ENCODE measurements around the gene RRP36.

RRP36 gene

GRCh38 chr6:42981836-42982235, 39.6 kb upstream of the RRP36 start:
- Histone ChIP-seq H3K4me3 (ENCODE audit: low read depth, low read length) (no peak overlapping the region), H3K4me1 (ENCODE audit: control insufficient read depth, insufficient read depth, low read length) (no peaks in the 10 kb centered on the region), H3K27ac (ENCODE audit: extremely low read depth, low read depth, low read length) (no peak overlapping the region), H3K36me3 (ENCODE audit: control insufficient read depth in 2 of 2, insufficient read depth in 1 of 2, low read length in 2 of 2) (peaks cover 5 to 8% of the 10 kb centered on the region in 2 experiments; a peak in 2 of 3 replicates), H3K9me3 (ENCODE audit: control insufficient read depth, insufficient read depth, low read depth, low read length) (no peaks in the 10 kb centered on the region)
- CTCF ChIA-PET = no interaction called here
- TF ChIP-seq SALL2 (tag by site-specific recombination; IDR thresholded peaks at IDR 0.05; ENCODE audit: borderline replicate concordance) (no peak), PRDM10 (tag by site-specific recombination; IDR thresholded peaks at IDR 0.05) (peak; percentile 49)
- POLR2A ChIA-PET = interaction anchor here (0.6 kb wide), 1 partner anchor 41 kb away, joined by 4 read pairs; no protein-coding TSS in a partner anchor

GRCh38 chr6:42984001-42984923, 37.2 kb upstream of the RRP36 start, which contains the start of gene PPP2R5D:
Gene PPP2R5D, plus strand, starts transcription at chr6:42984570. Its CDS starts 108 bp downstream, at chr6:42984678.
- no peaks in the 10 kb centered on the region for H3K4me1 ChIP-seq (ENCODE audit: control insufficient read depth, insufficient read depth, low read length)
- H3K27ac ChIP-seq (ENCODE audit: extremely low read depth, low read depth, low read length) = peak within 1 kb of the TSS; percentile 53; the same call in 1 of the 2 replicates
- ChIA-PET CTCF (interaction anchor here (0.6 to 1.5 kb wide), 8 partner anchors 12 to 1279 kb away, joined by 3 to 5 read pairs (median 3); no protein-coding TSS in a partner anchor), POLR2A (interaction anchor here (0.6 to 2.0 kb wide), 42 partner anchors 8 to 1062 kb away, joined by 3 to 56 read pairs (median 5); partner anchors contain the start of genes BICRAL, CNPY3, CUL7 and CUL9)
- peak within 1 kb of the TSS; percentile 83 for H3K4me3 ChIP-seq (ENCODE audit: low read depth, low read length)
- H3K36me3 ChIP-seq (ENCODE audit: control insufficient read depth in 2 of 2, insufficient read depth in 1 of 2, low read length in 2 of 2) = peaks cover 0 to 28% of the 10 kb centered on the region in 2 experiments; a peak in 2 of 3 replicates
- no peaks in the 10 kb centered on the region for H3K9me3 ChIP-seq (ENCODE audit: control insufficient read depth, insufficient read depth, low read depth, low read length)
- TF ChIP-seq RBAK (tag by site-specific recombination; IDR thresholded peaks at IDR 0.05) = no peak
- TF ChIP-seq ZNF501 (tag by site-specific recombination; IDR thresholded peaks at IDR 0.05) = 0 out of 2 replicates have a peak, but pooled peaks have one; percentile 19
- TF ChIP-seq ZNF423 (tag by site-specific recombination; IDR thresholded peaks at IDR 0.05) = no peak
- TF ChIP-seq ZNF76 (tag by site-specific recombination; IDR thresholded peaks at IDR 0.05; ENCODE audit: borderline replicate concordance, low read depth) = no peak
- no peak for TF ChIP-seq ZNF138 (tag by site-specific recombination; IDR thresholded peaks at IDR 0.05; ENCODE audit: borderline replicate concordance)
- no peak for TF ChIP-seq OSR2 (tag by site-specific recombination; IDR thresholded peaks at IDR 0.05)
- TF ChIP-seq ZNF626 (tag by site-specific recombination; IDR thresholded peaks at IDR 0.05) = no peak
- no peak for TF ChIP-seq SALL2 (tag by site-specific recombination; IDR thresholded peaks at IDR 0.05; ENCODE audit: borderline replicate concordance)
- no peak for TF ChIP-seq MEIS1 (CRISPR knock-in tag; IDR thresholded peaks at IDR 0.05; ENCODE audit: borderline replicate concordance)
- TF ChIP-seq ZNF169 (tag by site-specific recombination; IDR thresholded peaks at IDR 0.05) = no peak
- no peak for TF ChIP-seq ZNF239 (tag by site-specific recombination; IDR thresholded peaks at IDR 0.05)
- TF ChIP-seq ZNF132 (tag by site-specific recombination; IDR thresholded peaks at IDR 0.05; ENCODE audit: borderline replicate concordance) = no peak
- no peak for TF ChIP-seq ZNF558 (tag by site-specific recombination; IDR thresholded peaks at IDR 0.05)
- TF ChIP-seq ZNF792 (tag by site-specific recombination; IDR thresholded peaks at IDR 0.05) = no peak
- TF ChIP-seq, protein P1, sequence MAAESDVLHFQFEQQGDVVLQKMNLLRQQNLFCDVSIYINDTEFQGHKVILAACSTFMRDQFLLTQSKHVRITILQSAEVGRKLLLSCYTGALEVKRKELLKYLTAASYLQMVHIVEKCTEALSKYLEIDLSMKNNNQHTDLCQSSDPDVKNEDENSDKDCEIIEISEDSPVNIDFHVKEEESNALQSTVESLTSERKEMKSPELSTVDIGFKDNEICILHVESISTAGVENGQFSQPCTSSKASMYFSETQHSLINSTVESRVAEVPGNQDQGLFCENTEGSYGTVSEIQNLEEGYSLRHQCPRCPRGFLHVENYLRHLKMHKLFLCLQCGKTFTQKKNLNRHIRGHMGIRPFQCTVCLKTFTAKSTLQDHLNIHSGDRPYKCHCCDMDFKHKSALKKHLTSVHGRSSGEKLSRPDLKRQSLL (tag by site-specific recombination; IDR thresholded peaks at IDR 0.05) = no peak
- TF ChIP-seq ZNF223 (tag by site-specific recombination; IDR thresholded peaks at IDR 0.05) = no peak
- TF ChIP-seq ZNF214 (tag by site-specific recombination; IDR thresholded peaks at IDR 0.05; ENCODE audit: borderline replicate concordance) = no peak; the same call in 1 of the 2 replicates
- TF ChIP-seq, protein P2, sequence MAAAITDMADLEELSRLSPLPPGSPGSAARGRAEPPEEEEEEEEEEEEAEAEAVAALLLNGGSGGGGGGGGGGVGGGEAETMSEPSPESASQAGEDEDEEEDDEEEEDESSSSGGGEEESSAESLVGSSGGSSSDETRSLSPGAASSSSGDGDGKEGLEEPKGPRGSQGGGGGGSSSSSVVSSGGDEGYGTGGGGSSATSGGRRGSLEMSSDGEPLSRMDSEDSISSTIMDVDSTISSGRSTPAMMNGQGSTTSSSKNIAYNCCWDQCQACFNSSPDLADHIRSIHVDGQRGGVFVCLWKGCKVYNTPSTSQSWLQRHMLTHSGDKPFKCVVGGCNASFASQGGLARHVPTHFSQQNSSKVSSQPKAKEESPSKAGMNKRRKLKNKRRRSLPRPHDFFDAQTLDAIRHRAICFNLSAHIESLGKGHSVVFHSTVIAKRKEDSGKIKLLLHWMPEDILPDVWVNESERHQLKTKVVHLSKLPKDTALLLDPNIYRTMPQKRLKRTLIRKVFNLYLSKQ (tag by site-specific recombination; IDR thresholded peaks at IDR 0.05; ENCODE audit: borderline replicate concordance) = no peak
- TF ChIP-seq ZNF843 (tag by site-specific recombination; IDR thresholded peaks at IDR 0.05) = no peak
- no peak for TF ChIP-seq ZFP37 (tag by site-specific recombination; IDR thresholded peaks at IDR 0.05)
- no peak for TF ChIP-seq ZNF324 (tag by site-specific recombination; IDR thresholded peaks at IDR 0.05)
- TF ChIP-seq, protein P3, sequence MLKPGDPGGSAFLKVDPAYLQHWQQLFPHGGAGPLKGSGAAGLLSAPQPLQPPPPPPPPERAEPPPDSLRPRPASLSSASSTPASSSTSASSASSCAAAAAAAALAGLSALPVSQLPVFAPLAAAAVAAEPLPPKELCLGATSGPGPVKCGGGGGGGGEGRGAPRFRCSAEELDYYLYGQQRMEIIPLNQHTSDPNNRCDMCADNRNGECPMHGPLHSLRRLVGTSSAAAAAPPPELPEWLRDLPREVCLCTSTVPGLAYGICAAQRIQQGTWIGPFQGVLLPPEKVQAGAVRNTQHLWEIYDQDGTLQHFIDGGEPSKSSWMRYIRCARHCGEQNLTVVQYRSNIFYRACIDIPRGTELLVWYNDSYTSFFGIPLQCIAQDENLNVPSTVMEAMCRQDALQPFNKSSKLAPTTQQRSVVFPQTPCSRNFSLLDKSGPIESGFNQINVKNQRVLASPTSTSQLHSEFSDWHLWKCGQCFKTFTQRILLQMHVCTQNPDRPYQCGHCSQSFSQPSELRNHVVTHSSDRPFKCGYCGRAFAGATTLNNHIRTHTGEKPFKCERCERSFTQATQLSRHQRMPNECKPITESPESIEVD (tag by site-specific recombination; IDR thresholded peaks at IDR 0.05) = no peak
